SK-N-SH (cell line): ENCODE results near the gene ZGPAT. TPM values are rescaled to one million over a fixed set of nuclear protein-coding genes. Genes with fewer than 3 reads are reported as not detected.

Source experiments
- CTCF ChIA-PET: fragments of 300-600, 350-600 bp; formaldehyde crosslinking; extraction: SDS; loops from one replicate; lab custom pipeline; 2021; lab: Yijun Ruan, JAX
- POLR2A ChIA-PET: fragments of 350-600 bp; sonication (Branson Sonifier 250); formaldehyde crosslinking; extraction: SDS; loops from one replicate; lab custom pipeline; 2020; ENCODE audit warnings: antibody characterized with exemption, inconsistent platforms; lab: Yijun Ruan, JAX
- DNase-seq: peaks from one replicate; pipeline ENCODE4 v3.0.0; 2012
- H2AFZ ChIP-seq: fragments of 200-600 bp; sonication (generic); 2 replicates; pipeline ENCODE4 v1.8.1; 2016; ENCODE audit warnings: antibody characterized with exemption, mild to moderate bottlenecking, low read depth
- H3F3A ChIP-seq: fragments of 200-600 bp; sonication (generic); replicated peaks from 2 replicates; pipeline ENCODE3; 2016; ENCODE audit warnings: antibody characterized with exemption, mild to moderate bottlenecking; ENCODE audit not compliant: insufficient read depth
- H3K27ac ChIP-seq, 2 experiments: fragments of 200-500 bp in 1 of 2; fragments of 200-600 bp in 1 of 2; sonication (Bioruptor generic) in 1 of 2; sonication (generic), shearing (Covaris generic) in 1 of 2; 2 replicates each; pipeline versions ENCODE4 v1.5.1 to v1.6.1; 2014 to 2016; ENCODE audit warnings: low read depth in 2 of 2, inconsistent platforms in 1 of 2, low read length in 1 of 2, mild to moderate bottlenecking in 1 of 2, mixed read lengths in 1 of 2
- H3K27me3 ChIP-seq: fragments of 200-600 bp; sonication (generic), shearing (Covaris generic); 2 replicates; pipeline ENCODE4 v1.6.1; 2016; ENCODE audit warnings: mixed run types; ENCODE audit not compliant: insufficient read depth
- H3K36me3 ChIP-seq, 2 experiments: fragments of 200-500 bp in 1 of 2; fragments of 200-600 bp in 1 of 2; sonication (Bioruptor generic) in 1 of 2; sonication (generic) in 1 of 2; replicated peaks in 1 of 2; 2 replicates each; pipeline versions ENCODE3 to v1.5.1; 2014 to 2016; ENCODE audit warnings: low read length in 1 of 2, mild to moderate bottlenecking in 1 of 2; ENCODE audit not compliant: insufficient read depth in 2 of 2, control insufficient read depth in 1 of 2
- H3K4me1 ChIP-seq, 2 experiments: fragments of 200-500 bp in 1 of 2; fragments of 200-600 bp in 1 of 2; sonication (Bioruptor generic) in 1 of 2; sonication (generic), shearing (Covaris generic) in 1 of 2; 2 replicates each; pipeline versions ENCODE4 v1.5.1 to v1.6.1; 2014 to 2016; ENCODE audit warnings: low read depth in 1 of 2, low read length in 1 of 2, mixed run types in 1 of 2; ENCODE audit not compliant: insufficient read depth in 2 of 2, control insufficient read depth in 1 of 2
- H3K4me2 ChIP-seq: fragments of 200-600 bp; sonication (generic), shearing (Covaris generic); 2 replicates; pipeline ENCODE4 v1.6.1; 2017; ENCODE audit warnings: mixed run types
- H3K4me3 ChIP-seq, 2 experiments: fragments of 200-500 bp in 1 of 2; fragments of 200-600 bp in 1 of 2; sonication (Bioruptor generic) in 1 of 2; sonication (generic), shearing (Covaris generic) in 1 of 2; 2 replicates each; pipeline versions ENCODE4 v1.5.1 to v1.8.1; 2014 to 2016; ENCODE audit warnings: low read depth in 2 of 2, inconsistent platforms in 1 of 2, low read length in 1 of 2, mild to moderate bottlenecking in 1 of 2, mixed read lengths in 1 of 2, moderate library complexity in 1 of 2
- H3K79me2 ChIP-seq: fragments of 200-600 bp; sonication (generic); 2 replicates; pipeline ENCODE4 v1.8.1; 2017; ENCODE audit warnings: mild to moderate bottlenecking; ENCODE audit not compliant: insufficient read depth
- H3K9ac ChIP-seq: fragments of 200-600 bp; sonication (generic); 2 replicates; pipeline ENCODE4 v1.6.1; 2017; ENCODE audit warnings: mixed run types
- H3K9me2 ChIP-seq: fragments of 200-600 bp; sonication (generic); 2 replicates; pipeline ENCODE4 v1.6.1; 2017; ENCODE audit warnings: mixed run types
- H3K9me3 ChIP-seq: fragments of 200-600 bp; sonication (generic); 2 replicates; pipeline ENCODE4 v1.6.1; 2017; ENCODE audit warnings: mixed run types, mild to moderate bottlenecking, moderate library complexity
- H4K20me1 ChIP-seq: fragments of 200-600 bp; sonication (generic); 2 replicates; pipeline ENCODE4 v1.6.1; 2017; ENCODE audit warnings: mild to moderate bottlenecking, mixed run types; ENCODE audit not compliant: insufficient read depth
- FOSL2 ChIP-seq: IDR thresholded peaks from 2 replicates; pipeline ENCODE4 v1.4.0; 2012; ENCODE audit warnings: low read depth, mild to moderate bottlenecking, moderate library complexity, borderline replicate concordance
- FOXJ3 ChIP-seq: sonication (generic); formaldehyde crosslinking; IDR thresholded peaks from 2 replicates; pipeline ENCODE4 v1.5.1; 2020; ENCODE audit warnings: mild to moderate bottlenecking, missing genetic modification reagents
- NRF1 ChIP-seq: IDR thresholded peaks from 2 replicates; pipeline ENCODE4 v1.6.1; 2012; ENCODE audit warnings: low read depth, mild to moderate bottlenecking, low read length
- REST ChIP-seq: IDR thresholded peaks from 2 replicates; pipeline ENCODE4 v1.6.1; 2012; ENCODE audit warnings: mild to moderate bottlenecking, low read depth, low read length, moderate library complexity
- RFX5 ChIP-seq: IDR thresholded peaks from 2 replicates; pipeline ENCODE4 v1.6.1; 2012; ENCODE audit warnings: mild to moderate bottlenecking, improper control_type of control experiment, low read length
- SIN3A ChIP-seq: IDR thresholded peaks from 2 replicates; pipeline ENCODE4 v1.6.1; 2012; ENCODE audit warnings: low read depth, mild to moderate bottlenecking, low read length, moderate library complexity, borderline replicate concordance
- ZBTB33 ChIP-seq: IDR thresholded peaks from 2 replicates; pipeline ENCODE4 v1.4.0; 2012; ENCODE audit warnings: low read depth, borderline replicate concordance
- WGBS: methylation state at CpG from one replicate; pipeline ENCODE4 v1.1.6; 2017; ENCODE audit warnings: low lambda C conversion rate; 5-methylcytosine and 5-hydroxymethylcytosine counted together
- polyA plus RNA-seq, 3 experiments: library from polyadenylated mRNA; depleted of rRNA; stranded (reverse); fragments of >200 nt; gene quantifications; 2 replicates each; pipeline ENCODE4 v1.2.3, GENCODE V29; 2012
- TF ChIP-seq, protein P1 (sequence below): IDR thresholded peaks from 2 replicates; pipeline ENCODE4; 2012

The ZGPAT gene
- polyA plus RNA-seq, 1 of the 3 experiments (the other 2 are of a cell fraction) = 33.7 TPM

- DNase-seq = no peak
- peak overlapping the region in 1 of 2 experiments; percentile 47; a peak in 1 of 4 replicates for H3K27ac ChIP-seq
- no peaks in the 10 kb centered on the region for H3K27me3 ChIP-seq
- peaks cover 0 to 9% of the 10 kb centered on the region in 2 experiments for H3K36me3 ChIP-seq
- WGBS = no CpG with 5 or more reads among the region's 6 CpGs
- H2AFZ ChIP-seq = no peak overlapping the region
- CTCF ChIA-PET = no interaction called here
- H3K4me3 ChIP-seq = no peak overlapping the region
- H3K4me1 ChIP-seq = peaks cover 19 to 22% of the 10 kb centered on the region in 2 experiments; a peak in 3 of 4 replicates
- H3K9ac ChIP-seq = no peak overlapping the region
- TF ChIP-seq REST (0 out of 2 replicates have a peak, but pooled peaks have one; percentile 42), FOXJ3 (CRISPR knock-in tag) (no peak), NRF1 (no peak)
- POLR2A ChIA-PET = interaction anchor here (1.6 to 3.4 kb wide), 2 partner anchors 12 to 283 kb away, joined by 3 to 22 read pairs; partner anchors contain the start of genes ARFRP1, SAMD10 and ZGPAT
- H3F3A ChIP-seq = no peaks in the 10 kb centered on the region
- H3K4me2 ChIP-seq = no peak overlapping the region
- H3K9me3 ChIP-seq = no peaks in the 10 kb centered on the region
- H3K79me2 ChIP-seq = no peaks in the 10 kb centered on the region
- no peaks in the 10 kb centered on the region for H4K20me1 ChIP-seq
- no peaks in the 10 kb centered on the region for H3K9me2 ChIP-seq
These were observed 11.6 kb upstream of the ZGPAT start for GRCh38 chr20:63696306-63696627.

GRCh38 chr20:63696628-63697356, 11.0 kb upstream of the ZGPAT start, which contains the start of gene TNFRSF6B:
TSS of gene TNFRSF6B (plus strand) at chr20:63696652. CDS start at chr20:63696768, 116 bp downstream.
- POLR2A ChIA-PET = interaction anchor here (0.7 to 3.4 kb wide), 6 partner anchors 11 to 283 kb away, joined by 3 to 22 read pairs (median 3); partner anchors contain the start of genes ARFRP1, RTEL1, SAMD10 and STMN3
- CTCF ChIA-PET = interaction anchor here (0.9 to 1.3 kb wide), 4 partner anchors 10 to 277 kb away, joined by 3 to 6 read pairs (median 3); no protein-coding TSS in a partner anchor
- Histone ChIP-seq H3K9ac (no peak within 1 kb of the TSS), H3K36me3 (peaks cover 0 to 9% of the 10 kb centered on the region in 2 experiments), H3K4me3 (peak within 1 kb of the TSS in 1 of 2 experiments; percentile 25; a peak in 1 of 4 replicates), H3K4me1 (peaks cover 22 to 24% of the 10 kb centered on the region in 2 experiments; a peak in 3 of 4 replicates), H3K4me2 (no peak within 1 kb of the TSS), H3K79me2 (no peaks in the 10 kb centered on the region), H3K9me3 (no peaks in the 10 kb centered on the region), H3K27ac (peak within 1 kb of the TSS in 1 of 2 experiments; percentile 47; a peak in 1 of 4 replicates), H3K27me3 (no peaks in the 10 kb centered on the region), H2AFZ (no peak within 1 kb of the TSS), H3K9me2 (no peaks in the 10 kb centered on the region), H3F3A (no peaks in the 10 kb centered on the region), H4K20me1 (no peaks in the 10 kb centered on the region)
- peak; percentile 77 for DNase-seq
- 46% methylated on average over 32 of the region's 52 CpGs for WGBS
- TF ChIP-seq FOSL2 = no peak
- peak; percentile 19; the same call in 1 of the 2 replicates for TF ChIP-seq ZBTB33
- TF ChIP-seq, protein P1, sequence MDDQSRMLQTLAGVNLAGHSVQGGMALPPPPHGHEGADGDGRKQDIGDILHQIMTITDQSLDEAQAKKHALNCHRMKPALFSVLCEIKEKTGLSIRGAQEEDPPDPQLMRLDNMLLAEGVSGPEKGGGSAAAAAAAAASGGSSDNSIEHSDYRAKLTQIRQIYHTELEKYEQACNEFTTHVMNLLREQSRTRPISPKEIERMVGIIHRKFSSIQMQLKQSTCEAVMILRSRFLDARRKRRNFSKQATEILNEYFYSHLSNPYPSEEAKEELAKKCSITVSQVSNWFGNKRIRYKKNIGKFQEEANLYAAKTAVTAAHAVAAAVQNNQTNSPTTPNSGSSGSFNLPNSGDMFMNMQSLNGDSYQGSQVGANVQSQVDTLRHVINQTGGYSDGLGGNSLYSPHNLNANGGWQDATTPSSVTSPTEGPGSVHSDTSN = peak; percentile 21
- peak; percentile 5; the same call in 1 of the 2 replicates for TF ChIP-seq SIN3A
- no peak for TF ChIP-seq RFX5
